GM18517 (cell line): ENCODE data around the gene TMEM131L.

ENCODE experiments used
- ATAC-seq: cut with Tn5 transposase; IDR thresholded peaks from one replicate; pipeline ENCODE4 v1.9.1; 2021; ENCODE audit warnings: mild to moderate bottlenecking, moderate library complexity; ENCODE audit not compliant: unreplicated experiment

The TMEM131L gene

DNA sequence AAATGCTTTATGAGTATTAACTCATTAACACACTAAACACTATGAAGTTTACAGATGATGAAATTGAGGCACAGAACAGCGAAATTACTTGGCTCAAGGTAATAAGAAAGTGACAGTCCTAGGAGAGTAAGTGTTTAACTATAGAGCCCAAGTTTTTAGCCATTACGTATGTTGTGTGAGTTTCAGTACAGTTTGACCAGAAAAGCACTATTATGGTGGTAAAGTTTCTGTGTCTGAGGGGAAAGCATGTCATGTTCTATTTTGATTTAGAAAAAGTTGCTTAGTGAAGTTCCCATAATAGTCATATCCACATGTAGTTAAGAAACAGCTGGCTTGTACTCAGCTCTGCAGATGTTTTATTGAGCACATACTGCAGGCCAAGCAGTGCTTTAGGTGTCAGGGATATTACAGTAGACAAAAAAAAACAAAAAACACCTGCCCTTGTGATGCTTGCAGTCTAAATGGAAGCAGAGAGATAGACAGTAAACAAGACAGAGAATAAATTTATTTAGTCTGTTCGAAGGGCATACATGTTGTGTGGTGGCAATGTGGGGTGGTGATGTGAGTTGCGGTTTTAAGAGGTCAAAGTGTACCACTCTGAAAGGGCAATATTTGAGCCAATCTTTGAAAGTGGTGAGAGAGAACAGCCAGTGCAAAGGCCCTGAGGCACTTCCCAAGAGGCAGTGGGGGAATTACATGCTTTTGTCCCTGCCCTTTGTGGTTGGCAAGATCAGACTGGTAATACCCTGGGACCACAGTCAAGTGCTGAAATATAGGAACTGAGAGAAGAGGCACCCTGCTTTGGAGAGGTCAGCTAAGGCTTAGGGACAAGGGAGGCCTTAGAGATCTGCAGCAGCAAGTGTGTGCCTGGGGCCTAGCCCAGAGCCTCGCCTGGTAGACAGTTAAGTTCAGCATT is 6.2 kb downstream of the TMEM131L start:
- peak; percentile 55 for ATAC-seq

DNA sequence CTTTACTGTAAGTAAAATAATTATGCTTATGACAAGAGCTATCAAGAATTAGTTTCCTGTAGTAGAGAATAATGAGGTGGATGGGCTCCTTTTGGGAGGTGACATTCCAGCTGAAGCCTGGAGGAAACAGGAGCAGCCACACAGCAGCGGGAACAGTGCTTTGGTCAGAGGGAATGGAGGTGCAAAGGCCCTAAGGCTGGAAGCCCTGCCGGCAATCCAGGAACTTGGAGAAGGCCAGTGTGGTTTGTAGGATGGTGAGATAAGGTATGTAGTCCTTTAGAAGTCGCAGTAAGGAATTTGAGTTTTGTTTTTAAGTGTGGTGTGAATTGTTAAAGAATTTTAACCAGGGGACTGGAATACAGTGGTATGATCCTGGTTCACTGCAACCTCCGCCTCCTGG is 8.1 kb downstream of the TMEM131L start:
- no peak for ATAC-seq

DNA sequence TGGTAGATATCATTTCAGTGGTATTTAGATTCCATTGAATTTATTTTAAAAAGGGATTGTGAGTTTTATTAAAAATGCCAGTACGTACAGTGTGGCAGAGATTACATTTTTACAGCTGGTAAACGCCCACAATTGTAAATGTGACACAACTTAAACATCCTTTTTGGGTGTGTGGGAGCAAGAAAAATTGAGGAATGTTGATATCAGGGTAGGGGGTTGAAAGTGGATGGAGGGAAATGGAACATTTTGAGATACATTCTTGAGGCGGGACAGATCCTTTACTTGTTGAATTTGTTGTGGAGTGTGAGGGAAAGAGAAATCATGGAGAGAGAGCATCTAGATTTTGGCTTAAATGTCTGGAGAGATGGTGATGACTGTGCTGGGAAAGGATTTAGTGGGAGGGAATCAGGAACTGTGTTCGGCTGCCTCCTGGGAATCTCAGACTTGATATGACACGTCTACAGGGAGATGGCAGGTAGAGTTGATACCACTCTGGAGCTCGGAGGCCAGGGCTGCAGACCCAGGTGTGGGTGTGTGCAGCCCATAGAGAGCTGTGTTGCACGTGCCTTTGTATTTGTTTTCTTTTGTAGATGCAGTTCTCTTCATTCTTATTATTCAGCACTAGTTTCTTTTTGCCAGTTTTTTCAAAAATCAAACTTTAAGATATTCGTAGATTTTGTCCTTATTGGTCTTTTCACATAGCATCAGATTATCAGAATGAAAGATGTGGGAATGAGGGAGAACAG is 10.8 kb downstream of the TMEM131L start:
- ATAC-seq: no peak

DNA sequence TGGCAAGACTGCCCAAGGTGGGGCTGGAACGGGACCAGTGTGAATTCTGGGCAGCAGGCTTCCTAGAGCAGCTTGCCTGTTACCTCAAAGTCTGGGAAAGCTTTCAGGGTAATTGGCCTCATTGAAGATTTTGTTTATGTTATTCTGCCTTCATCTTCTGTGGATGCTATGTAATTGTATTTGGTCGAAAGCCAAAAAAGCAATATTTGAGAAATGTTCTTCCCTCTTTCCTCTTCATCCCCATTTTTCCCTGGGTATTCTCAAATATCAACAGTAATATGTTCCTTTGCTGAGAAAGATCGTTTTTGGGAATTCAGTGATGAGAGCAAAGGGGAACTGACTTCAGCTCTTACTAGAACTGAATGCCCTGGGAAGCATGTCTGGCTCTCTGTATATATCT is 12.9 kb downstream of the TMEM131L start:
- no peak for ATAC-seq

DNA sequence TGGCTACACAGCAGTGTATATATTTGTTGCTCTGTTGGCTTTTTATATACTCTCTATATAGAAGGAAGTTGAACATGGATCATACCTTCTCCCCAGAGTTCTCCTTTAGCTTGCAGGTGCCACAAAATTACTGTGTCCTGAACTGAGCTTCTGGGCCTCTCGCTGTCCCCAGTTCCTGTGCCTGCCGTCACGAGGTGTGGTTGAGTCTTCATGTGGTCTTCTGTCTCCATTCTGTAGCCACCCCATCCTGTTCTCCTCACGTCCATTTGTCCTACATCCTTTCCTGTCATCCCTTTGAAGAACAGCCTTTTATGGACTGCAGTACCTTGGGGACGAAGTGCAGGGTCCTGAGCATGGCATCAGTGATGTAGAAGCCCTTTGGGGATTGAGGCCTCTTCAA is 14.5 kb downstream of the TMEM131L start:
- no peak for ATAC-seq

DNA sequence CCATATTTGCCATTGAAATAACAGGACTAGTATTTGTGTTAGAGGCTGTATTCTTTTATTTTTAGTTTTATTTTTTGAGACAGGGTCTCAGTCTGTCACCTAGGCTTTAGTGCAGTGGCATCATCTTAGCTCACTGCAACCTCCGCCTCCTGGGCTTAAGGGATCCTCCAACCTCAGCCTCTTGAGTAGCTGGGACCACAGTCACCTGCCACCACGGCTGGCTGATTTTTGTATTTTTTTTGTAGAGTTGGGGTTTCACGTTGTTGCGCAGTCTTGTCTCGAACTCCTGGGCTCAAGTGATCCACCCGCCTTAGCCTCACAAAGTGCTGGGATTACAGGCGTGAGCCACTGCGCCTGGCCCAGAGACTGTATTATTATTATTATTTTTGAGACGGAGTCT is 15.3 kb downstream of the TMEM131L start:
- peak; percentile 30 for ATAC-seq

DNA sequence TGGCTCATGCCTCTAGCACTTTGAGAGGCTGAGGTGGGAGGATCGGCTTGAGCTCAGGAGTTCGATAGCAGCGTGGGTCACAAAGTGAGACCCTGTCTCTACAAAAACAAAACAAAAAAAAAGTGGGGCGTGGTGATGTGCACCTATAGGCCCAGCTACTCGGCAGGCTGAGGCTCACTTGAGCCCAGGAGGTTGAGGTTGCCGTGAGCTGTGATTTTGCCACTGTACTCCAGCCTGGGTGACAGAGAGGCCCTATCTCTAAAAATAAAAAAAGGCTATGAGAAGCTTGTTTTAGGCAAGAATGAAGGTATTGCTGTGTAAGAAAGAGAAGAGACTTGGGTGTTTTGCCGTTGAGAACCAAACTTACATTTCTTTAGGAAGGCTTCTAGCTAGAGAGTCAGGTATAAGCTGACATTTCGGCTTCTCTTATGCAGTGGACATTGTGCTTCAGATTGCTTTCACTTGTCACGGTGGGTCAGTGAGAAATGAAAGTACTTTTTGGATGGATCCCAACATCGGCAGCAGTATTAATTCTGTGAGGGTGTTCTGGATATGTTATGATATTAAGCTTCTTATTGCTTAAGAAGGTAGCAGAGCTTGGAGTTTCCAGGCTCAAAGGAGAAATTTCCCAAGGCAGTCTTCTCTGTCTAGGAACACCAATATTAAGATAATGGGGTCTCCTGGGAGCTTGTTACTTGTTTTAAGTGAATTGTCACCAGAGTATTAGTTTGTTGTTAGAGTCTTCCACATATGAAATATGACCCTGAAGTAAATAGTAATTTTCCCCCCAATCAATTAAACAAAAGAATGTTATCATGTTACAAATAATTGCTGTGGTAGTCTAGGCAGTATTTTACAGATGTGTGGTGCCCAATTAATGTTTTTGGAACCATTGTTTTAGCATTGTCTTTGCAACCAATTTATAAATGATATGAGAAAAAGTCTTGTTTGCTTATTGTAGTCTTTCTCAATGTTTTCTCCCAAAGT is 17.6 kb downstream of the TMEM131L start:
- no peak for ATAC-seq

DNA sequence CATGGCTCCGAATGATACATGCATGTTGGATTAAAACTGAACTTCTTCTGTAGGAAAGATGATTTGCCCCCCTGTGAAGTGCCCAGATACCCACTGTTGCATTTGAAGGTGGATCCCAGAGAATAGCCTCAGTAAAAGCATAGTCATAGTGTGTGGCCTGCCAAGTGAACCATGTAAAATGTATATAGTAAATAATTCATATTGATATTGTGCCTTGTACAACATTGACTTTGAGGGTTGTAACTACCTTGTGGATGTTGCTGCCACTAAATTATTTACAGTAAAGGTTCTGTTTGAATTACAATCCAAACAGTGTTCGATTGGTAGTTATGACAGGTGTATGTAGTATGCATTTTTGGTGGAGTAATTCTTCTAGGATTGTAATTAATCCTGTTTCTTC is 19.2 kb downstream of the TMEM131L start:
- no peak for ATAC-seq

DNA sequence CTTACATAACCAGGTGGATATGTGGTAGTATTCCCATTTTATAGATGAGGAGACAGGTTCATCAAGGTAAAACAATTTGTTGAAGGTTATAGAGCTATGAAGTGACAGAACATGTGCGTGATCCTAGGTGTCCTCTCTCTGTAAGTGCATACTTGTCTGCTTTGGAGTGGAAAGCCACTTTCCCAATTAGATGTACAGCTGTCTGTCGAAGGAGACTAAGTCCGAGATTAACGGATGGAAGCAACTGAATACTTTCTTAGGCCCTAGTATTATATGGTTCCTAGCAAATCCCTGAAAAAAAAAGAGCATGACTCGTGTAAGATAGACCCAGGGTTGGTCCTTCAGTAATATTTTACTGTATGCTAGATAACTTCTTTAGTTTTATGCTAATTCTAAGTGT is 19.7 kb downstream of the TMEM131L start:
- ATAC-seq: no peak

DNA sequence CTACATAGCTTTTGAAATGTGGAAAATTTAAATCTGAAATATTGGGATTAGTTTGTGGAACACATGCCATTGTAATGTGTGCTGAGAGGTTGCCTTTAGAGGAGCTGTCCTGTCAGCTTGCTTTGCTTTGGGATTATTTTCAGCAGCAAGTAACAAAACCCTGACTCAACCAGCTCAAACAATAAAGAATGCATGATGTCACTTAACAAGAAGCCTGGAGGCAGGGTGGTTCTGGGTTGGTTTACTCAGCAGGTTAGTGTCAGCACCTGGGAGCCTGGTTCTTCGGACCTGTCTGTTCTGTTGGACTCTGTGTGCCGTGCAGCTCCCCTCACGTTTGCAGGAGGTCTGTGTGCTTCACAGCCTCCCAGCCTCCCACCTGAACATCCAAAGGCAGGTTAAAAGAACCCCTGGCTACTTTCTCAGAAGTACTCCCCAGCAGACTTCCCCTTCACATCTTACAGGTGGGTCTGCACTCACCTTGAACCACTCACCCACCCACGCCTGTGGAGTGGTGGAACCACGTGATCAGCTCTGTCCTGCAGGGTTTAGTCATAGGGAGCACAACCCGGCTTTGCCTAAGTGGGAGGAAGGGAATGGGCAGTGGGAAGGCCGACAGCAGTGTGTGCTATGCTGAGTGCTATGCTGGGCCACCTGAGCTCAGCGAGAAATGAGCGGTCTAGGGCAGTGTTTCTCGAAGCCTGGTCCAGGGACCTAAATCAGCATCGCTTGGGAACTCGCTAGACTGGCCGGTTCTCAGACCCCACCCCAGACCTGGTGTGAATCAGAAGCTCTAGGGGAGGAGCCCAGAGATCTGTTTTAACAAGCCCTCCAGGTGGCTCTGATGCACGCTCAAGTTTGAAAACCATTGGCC is 20.4 kb downstream of the TMEM131L start:
- ATAC-seq: no peak

DNA sequence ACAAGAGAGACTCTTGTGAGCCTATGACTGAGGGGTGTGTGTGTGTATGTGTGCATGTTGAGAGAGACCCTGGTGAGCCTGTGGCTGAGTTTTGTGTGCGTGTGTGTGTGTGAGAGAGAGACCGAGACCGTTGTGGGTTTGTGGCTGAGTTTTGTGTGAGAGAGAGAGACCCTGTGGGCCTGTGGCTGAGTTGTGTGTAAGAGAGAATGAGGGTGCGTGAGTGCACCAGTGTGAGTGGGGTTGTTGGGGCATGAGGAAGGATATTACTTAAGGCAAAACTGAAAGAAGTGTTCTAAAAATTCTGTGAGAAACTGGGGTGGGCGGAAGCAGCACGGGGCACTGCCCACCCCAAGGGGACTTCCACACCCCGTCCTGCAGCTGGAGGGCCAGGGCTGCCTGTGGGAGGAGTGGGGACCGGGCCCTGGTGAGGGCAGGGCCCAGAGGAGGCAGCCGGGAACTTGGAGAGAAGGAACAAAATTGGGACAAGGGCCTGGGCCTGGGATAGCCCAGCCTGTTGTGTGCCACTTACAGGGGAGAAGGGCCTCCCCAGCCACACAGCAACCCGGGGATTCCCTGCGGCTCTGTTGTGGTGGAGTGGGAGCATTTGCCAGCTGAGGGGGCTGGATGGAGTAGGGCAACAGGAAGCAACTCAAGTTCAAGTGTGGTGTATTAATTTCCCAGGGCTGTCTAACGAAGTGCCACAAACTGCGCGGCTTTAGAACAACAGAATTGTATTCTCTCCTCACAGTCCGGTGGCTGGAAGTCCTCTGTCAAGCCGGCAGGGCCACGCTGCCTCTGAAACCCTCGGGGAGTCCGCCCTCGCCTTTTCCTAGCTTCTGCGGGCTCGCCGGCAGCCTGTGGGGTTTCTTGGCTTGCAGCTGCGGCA is 22.1 kb downstream of the TMEM131L start:
- ATAC-seq: peak; percentile 64

DNA sequence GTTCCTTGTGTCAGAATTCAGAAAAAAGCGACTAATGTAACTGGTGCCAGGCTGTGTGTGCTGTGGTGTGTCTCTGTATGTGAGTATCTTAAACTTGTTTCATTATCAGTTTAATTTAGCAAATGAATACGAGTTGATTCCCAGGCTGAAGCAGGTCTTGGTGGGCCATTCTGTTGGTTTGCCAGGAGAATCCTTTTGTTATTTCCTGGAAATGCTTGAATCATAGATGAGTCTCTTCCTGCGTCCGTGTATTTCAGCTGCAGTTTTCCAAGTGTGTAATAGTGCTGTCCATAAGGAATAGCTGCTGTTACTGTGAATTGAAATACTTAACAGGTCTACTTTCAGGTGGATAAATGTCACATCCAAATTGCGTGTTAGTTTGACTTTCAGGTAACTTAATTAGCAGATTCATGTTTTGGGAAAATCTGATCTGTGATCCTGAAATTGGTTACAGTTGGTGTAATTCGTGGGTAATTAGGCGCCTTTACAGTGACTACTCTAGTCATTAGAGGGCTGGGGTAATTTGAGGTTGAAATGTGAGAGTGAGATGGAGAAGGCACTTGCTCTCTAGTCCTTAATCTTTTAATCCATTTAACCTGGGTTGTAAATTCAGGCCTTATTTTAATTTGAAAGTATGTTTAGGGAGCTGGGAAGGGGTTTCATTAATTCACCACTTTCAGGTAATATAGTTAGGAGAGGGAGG is 23.8 kb downstream of the TMEM131L start:
- ATAC-seq: no peak

DNA sequence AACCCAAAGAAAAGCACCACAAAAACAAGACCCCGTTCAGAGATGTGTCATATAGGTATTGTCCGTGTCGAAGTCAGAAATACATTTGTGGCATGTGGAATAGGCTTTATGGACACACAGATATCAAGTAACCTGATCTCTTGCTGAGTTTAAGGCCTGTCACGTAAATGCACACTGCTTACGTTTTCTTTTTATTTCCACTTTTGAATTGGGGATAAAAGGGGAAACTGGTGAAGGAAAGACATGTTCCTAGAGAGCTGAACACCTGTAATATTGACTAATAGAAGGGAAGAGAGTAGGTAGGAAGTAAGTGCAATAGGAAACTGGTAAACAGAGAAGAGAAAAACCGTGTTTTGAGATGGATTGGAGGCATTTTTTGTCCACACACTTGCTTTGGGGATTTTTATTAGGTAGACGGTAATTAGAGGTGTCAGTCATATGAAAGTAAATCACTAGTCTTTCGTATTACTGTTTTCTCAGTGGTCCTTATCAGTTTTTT is 24.9 kb downstream of the TMEM131L start:
- no peak for ATAC-seq

DNA sequence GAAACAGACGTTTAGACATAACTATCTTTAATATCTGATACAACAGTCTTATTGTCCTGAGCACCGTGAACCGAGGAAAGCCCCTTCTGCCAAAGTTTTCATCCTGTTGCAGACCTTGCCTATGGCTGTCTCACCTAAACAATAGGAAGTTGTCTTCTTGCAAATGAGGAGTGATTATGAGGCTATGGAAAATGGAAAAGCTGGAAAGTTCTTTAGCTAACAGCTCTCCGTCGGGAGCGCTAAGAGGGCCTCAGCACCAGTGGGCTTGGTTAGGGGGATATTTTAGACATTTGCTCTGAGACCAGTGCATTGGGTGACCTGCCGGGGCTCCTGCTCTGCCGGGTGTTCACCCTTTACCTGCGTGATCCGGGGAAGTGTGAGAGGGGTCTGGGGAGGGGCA is 28.4 kb downstream of the TMEM131L start:
- no peak for ATAC-seq

DNA sequence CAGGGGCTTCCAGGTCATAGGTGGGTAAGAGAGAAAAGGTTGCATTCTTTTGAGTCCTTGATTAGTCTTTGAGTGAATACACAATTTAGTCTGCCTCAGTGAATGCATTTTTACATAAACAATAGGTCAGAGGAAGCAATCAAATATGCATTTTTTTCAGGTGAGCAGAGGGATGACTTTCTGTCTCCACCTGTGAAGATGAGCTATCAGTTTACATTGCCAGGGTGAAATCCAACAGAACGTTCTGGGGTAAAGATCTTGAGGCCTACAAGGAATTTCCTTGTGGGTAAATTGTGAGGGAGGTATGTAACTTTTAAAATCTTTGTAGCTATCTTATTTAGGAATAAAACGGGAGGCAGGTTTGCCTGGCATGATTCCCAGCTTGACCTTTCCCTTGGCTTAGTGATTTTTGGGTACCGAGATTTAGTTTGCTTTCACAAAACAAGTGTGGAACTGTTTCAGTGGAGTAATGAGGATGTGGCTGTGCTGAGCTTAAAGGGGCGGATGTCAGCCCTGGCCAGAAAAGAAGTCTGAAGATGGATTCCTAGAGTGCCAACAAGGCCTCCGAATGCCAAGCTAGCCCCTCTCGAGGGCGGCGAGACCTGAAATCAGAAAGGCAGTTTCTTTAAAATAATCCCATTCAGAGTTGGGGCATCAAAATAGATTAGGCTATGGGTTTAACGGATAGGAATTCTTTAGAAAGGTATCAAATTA is 29.5 kb downstream of the TMEM131L start:
- ATAC-seq: no peak

DNA sequence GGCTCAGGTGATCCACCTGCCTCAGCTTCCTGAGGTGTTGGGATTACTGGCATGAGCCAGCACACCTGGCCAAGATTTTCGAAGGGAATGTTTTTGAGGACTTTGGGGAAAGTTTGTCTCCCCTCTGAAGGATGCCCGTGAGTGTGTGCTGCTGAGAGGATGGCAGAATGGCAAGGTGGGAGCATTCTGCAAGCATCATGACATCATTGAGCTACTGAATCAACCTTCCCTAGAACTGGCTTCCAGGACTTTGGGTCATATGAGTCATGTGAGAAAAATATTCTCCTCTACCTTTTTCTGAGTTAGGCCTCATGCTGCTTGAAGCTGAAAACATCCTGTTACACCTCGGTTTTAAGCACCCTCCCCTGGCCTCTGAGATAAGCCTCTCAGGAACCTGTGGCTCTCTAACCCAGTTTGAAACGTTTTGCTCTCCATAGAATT is 31.0 kb downstream of the TMEM131L start:
- ATAC-seq: peak; percentile 37
